Activated CD8-positive, alpha-beta memory T cell treated with anti-CD3 and anti-CD28 coated beads, Interleukin-2, amount 50 U/mL, for 1 hour (primary cell): ENCODE measurements around the gene TRAF1.

Experiments
- DNase-seq: peaks from one replicate; pipeline ENCODE4 v3.0.0-alpha.2; 2020; ENCODE audit errors: extremely low read depth

The TRAF1 gene

GRCh38 chr9:120890320-120891244 is 36.0 kb downstream of the TRAF1 start:
- no peak for DNase-seq

- no peak for DNase-seq
Observed at GRCh38 chr9:120889606-120890271, 36.9 kb downstream of the TRAF1 start.

- DNase-seq: no peak
Observed at GRCh38 chr9:120888626-120889025, 38.0 kb downstream of the TRAF1 start.

GRCh38 chr9:120886490-120886967 is 40.1 kb downstream of the TRAF1 start:
- DNase-seq: no peak

GRCh38 chr9:120885958-120886357 is 40.6 kb downstream of the TRAF1 start:
- DNase-seq: no peak

GRCh38 chr9:120885457-120885856 is 41.1 kb downstream of the TRAF1 start:
- DNase-seq: no peak

GRCh38 chr9:120883608-120883996 is 43.0 kb downstream of the TRAF1 start:
- no peak for DNase-seq

- no peak for DNase-seq
Observed at GRCh38 chr9:120882935-120883607, 43.5 kb downstream of the TRAF1 start.

GRCh38 chr9:120879446-120879845 is 47.1 kb downstream of the TRAF1 start:
- no peak for DNase-seq

- no peak for DNase-seq
Observed at GRCh38 chr9:120878188-120879130, 48.1 kb downstream of the TRAF1 start.

GRCh38 chr9:120877276-120878034 is 49.1 kb downstream of the TRAF1 start:
- DNase-seq: no peak

GRCh38 chr9:120876842-120877240 is 49.8 kb downstream of the TRAF1 start, which contains the start of gene PHF19:
PHF19 (minus strand) TSS chr9:120877188; CDS start chr9:120874741, 2,447 bp downstream.
- no peak for DNase-seq

- DNase-seq: peak; percentile 68
Observed at GRCh38 chr9:120875954-120876841, 50.4 kb downstream of the TRAF1 start.

- no peak for DNase-seq
Observed at GRCh38 chr9:120875643-120875953, 51.0 kb downstream of the TRAF1 start.

GRCh38 chr9:120875195-120875565 is 51.4 kb downstream of the TRAF1 start:
- no peak for DNase-seq

GRCh38 chr9:120874226-120875194 is 52.1 kb downstream of the TRAF1 start:
- DNase-seq: no peak

- DNase-seq: no peak
Observed at GRCh38 chr9:120873512-120873911, 53.1 kb downstream of the TRAF1 start.

GRCh38 chr9:120872791-120873502 is 53.6 kb downstream of the TRAF1 start:
- DNase-seq: no peak
